ENCODE data around the gene TMCC1. TPM values are rescaled to one million over a fixed set of nuclear protein-coding genes. Genes with fewer than 3 reads are reported as not detected.

The TMCC1 gene
- polyA plus RNA-seq, 1 experiment, result 14.4 TPM

- TF ChIP-seq CTCF (IDR thresholded peaks at IDR 0.05; ENCODE audit: insufficient read depth, low read depth, low read length), result no peak
- Histone ChIP-seq H3K4me3 (ENCODE audit: low read depth, low read length) (no peak overlapping the region), H3K36me3 (ENCODE audit: control insufficient read depth, insufficient read depth, low read length) (no peaks in the 10 kb centered on the region), H3K27me3 (ENCODE audit: control insufficient read depth, insufficient read depth, low read length) (no peaks in the 10 kb centered on the region)
- CTCF ChIA-PET, result no interaction called here
- POLR2A ChIA-PET, result no interaction called here
- DNase-seq (ENCODE audit: low read depth), result no peak
Measured at GRCh38 chr3:129738172-129738571, 155.3 kb downstream of the TMCC1 start.

GRCh38 chr3:129736070-129736469 lies 157.4 kb downstream of the TMCC1 start:
- DNase-seq (ENCODE audit: low read depth), result no peak
- no peak for TF ChIP-seq CTCF (IDR thresholded peaks at IDR 0.05; ENCODE audit: insufficient read depth, low read depth, low read length)
- Histone ChIP-seq H3K27me3 (ENCODE audit: control insufficient read depth, insufficient read depth, low read length) (no peaks in the 10 kb centered on the region), H3K36me3 (ENCODE audit: control insufficient read depth, insufficient read depth, low read length) (no peaks in the 10 kb centered on the region), H3K4me3 (ENCODE audit: low read depth, low read length) (no peak overlapping the region)
- POLR2A ChIA-PET, result no interaction called here
- CTCF ChIA-PET, result no interaction called here

- no peak for DNase-seq (ENCODE audit: low read depth)
- TF ChIP-seq CTCF (IDR thresholded peaks at IDR 0.05; ENCODE audit: insufficient read depth, low read depth, low read length), result no peak
- ChIA-PET POLR2A (no interaction called here), CTCF (no interaction called here)
- H3K4me3 ChIP-seq (ENCODE audit: low read depth, low read length), result no peak overlapping the region
- H3K36me3 ChIP-seq (ENCODE audit: control insufficient read depth, insufficient read depth, low read length), result no peaks in the 10 kb centered on the region
- no peaks in the 10 kb centered on the region for H3K27me3 ChIP-seq (ENCODE audit: control insufficient read depth, insufficient read depth, low read length)
Measured at GRCh38 chr3:129735638-129736037, 157.9 kb downstream of the TMCC1 start.

- H3K4me3 ChIP-seq (ENCODE audit: low read depth, low read length), result no peak overlapping the region
- H3K36me3 ChIP-seq (ENCODE audit: control insufficient read depth, insufficient read depth, low read length), result no peaks in the 10 kb centered on the region
- POLR2A ChIA-PET, result no interaction called here
- DNase-seq (ENCODE audit: low read depth), result no peak
- no peaks in the 10 kb centered on the region for H3K27me3 ChIP-seq (ENCODE audit: control insufficient read depth, insufficient read depth, low read length)
- CTCF ChIA-PET, result interaction anchor here (0.6 kb wide), 1 partner anchor 44 kb away, joined by 3 read pairs; no protein-coding TSS in a partner anchor
- TF ChIP-seq CTCF (IDR thresholded peaks at IDR 0.05; ENCODE audit: insufficient read depth, low read depth, low read length), result no peak
Measured at GRCh38 chr3:129734449-129734848, 159.1 kb downstream of the TMCC1 start.

GRCh38 chr3:129732200-129732876 lies 161.2 kb downstream of the TMCC1 start:
- H3K4me3 ChIP-seq (ENCODE audit: low read depth, low read length), result no peak overlapping the region
- no peaks in the 10 kb centered on the region for H3K36me3 ChIP-seq (ENCODE audit: control insufficient read depth, insufficient read depth, low read length)
- POLR2A ChIA-PET, result no interaction called here
- no peak for DNase-seq (ENCODE audit: low read depth)
- no peak for TF ChIP-seq CTCF (IDR thresholded peaks at IDR 0.05; ENCODE audit: insufficient read depth, low read depth, low read length)
- H3K27me3 ChIP-seq (ENCODE audit: control insufficient read depth, insufficient read depth, low read length), result no peaks in the 10 kb centered on the region
- CTCF ChIA-PET, result no interaction called here
